Ectodermal cell (in vitro differentiated cells): Measurements from ENCODE around the gene CARD8.
"Not testable (repeated sequence)": the region's sequence is repeated elsewhere in the genome, so short reads cannot be mapped to it uniquely, and the experiment has no call there.

Experiments
- H3K27ac ChIP-seq: 2 replicates; pipeline ENCODE4 v1.7.0; 2013; ENCODE audit warnings: mild to moderate bottlenecking, low read depth, low read length; ENCODE audit not compliant: insufficient read depth, poor library complexity, severe bottlenecking
- H3K27me3 ChIP-seq: 2 replicates; pipeline ENCODE4 v1.7.0; 2013; ENCODE audit warnings: mild to moderate bottlenecking, low read length; ENCODE audit not compliant: insufficient read depth, control insufficient read depth, poor library complexity, severe bottlenecking
- H3K36me3 ChIP-seq: one replicate; pipeline ENCODE4 v1.7.0; 2013; ENCODE audit warnings: low read length; ENCODE audit not compliant: control insufficient read depth, insufficient read depth
- H3K4me1 ChIP-seq: one replicate; pipeline ENCODE4 v1.7.0; 2013; ENCODE audit warnings: low read length; ENCODE audit not compliant: control insufficient read depth, insufficient read depth
- H3K4me3 ChIP-seq: 2 replicates; pipeline ENCODE4 v1.7.0; 2013; ENCODE audit warnings: low read depth, low read length, control low read depth; ENCODE audit not compliant: insufficient read depth
- H3K9me3 ChIP-seq: 2 replicates; pipeline ENCODE4 v1.7.0; 2013; ENCODE audit warnings: mild to moderate bottlenecking, low read length, moderate library complexity; ENCODE audit not compliant: control insufficient read depth
- WGBS, 2 experiments: methylation state at CpG; one replicate each; pipeline ENCODE4 v1.1.7; 2013; ENCODE audit warnings: missing lambda C conversion rate in 2 of 2; 5-methylcytosine and 5-hydroxymethylcytosine counted together

Gene CARD8

DNA sequence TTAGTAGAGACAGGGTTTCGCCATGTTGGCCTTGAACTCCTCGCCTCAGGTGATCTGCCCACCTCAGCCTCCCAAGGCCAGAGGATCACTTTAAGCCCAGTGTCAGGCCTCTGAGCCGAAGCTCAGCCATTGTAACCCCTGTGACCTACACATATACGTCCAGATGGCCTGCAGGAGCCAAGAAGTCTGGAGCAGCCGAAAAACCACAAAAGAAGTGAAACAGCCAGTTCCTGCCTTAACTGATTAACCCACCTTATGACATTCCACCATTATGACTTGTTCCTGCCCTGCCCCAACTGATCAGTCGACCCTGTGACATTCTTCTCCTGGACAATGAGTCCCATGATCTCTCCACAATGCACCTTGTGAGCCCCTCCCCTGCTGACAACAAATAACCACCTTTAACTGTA lies 13.9 kb upstream of the CARD8 start:
- not testable (repeated sequence) for H3K4me1 ChIP-seq, H3K36me3 ChIP-seq, H3K27me3 ChIP-seq, H3K9me3 ChIP-seq, H3K4me3 ChIP-seq, H3K27ac ChIP-seq
- WGBS, 2 experiments = 94 to 95% methylated on average over 6 of the region's 6 CpGs

DNA sequence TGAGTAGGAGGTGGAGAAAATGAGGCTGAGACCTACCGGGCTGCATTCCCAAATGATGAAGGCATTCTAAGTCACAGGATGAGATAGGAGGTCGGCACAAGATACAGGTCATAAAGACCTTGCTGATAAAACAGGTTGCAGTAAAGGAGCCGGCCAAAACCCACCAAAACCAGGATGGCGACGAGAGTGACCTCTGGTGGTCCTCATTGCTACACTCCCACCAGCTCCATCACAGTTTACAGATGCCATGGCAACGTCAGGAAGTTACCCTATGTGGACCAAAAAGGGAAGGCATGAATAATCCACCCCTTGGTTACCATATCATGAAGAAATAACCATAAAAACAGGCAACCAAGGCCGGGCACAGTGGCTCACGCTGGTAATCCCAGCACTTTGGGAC lies 9.6 kb upstream of the CARD8 start:
- not testable (repeated sequence) for H3K36me3 ChIP-seq, H3K27ac ChIP-seq, H3K4me3 ChIP-seq, H3K4me1 ChIP-seq, H3K9me3 ChIP-seq, H3K27me3 ChIP-seq
- WGBS, 2 experiments = 72 to 76% methylated on average over 8 of the region's 8 CpGs

GRCh38 chr19:48260359-48260714 lies 4.6 kb upstream of the CARD8 start:
- H3K27ac ChIP-seq, H3K9me3 ChIP-seq, H3K4me1 ChIP-seq, H3K36me3 ChIP-seq: not testable (repeated sequence)
- peak overlapping the region; percentile 35 for H3K4me3 ChIP-seq
- H3K27me3 ChIP-seq = peaks cover 11% of the 10 kb centered on the region
- WGBS, 2 experiments = 67% methylated on average over 6 of the region's 8 CpGs; no CpG with 5 or more reads in 1 of the 2 experiments

GRCh38 chr19:48258992-48259391 lies 3.3 kb upstream of the CARD8 start:
- H3K27me3 ChIP-seq = peaks cover 11% of the 10 kb centered on the region
- WGBS, 2 experiments = 89 to 94% methylated on average over 4 of the region's 4 CpGs
- H3K4me1 ChIP-seq, H3K27ac ChIP-seq, H3K36me3 ChIP-seq, H3K9me3 ChIP-seq, H3K4me3 ChIP-seq: not testable (repeated sequence)

DNA sequence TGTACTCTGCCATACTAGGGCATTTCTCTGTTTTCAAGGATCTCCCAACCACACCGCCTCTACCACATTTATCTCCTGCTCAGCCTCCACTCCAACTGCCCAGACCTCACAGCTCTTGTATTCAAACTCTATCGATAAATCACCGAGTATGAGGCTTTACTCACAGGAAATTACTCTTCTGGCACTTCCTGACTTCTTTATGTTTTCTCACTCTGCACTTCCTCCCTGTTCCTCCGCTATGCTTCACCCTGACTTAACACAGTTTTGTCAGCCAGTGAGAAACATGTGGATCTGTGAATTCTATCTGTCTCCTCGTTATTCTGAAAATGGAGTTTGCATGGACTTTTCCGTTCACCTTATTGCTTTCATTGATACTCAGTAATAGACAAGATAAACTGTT lies 2.6 kb upstream of the CARD8 start:
- WGBS, 2 experiments = 85 to 88% methylated on average over 5 to 6 of the region's 6 CpGs
- Histone ChIP-seq H3K4me3 (no peak overlapping the region), H3K27ac (no peak overlapping the region), H3K27me3 (peaks cover 11% of the 10 kb centered on the region), H3K36me3 (no peaks in the 10 kb centered on the region), H3K4me1 (no peaks in the 10 kb centered on the region), H3K9me3 (no peaks in the 10 kb centered on the region)

DNA sequence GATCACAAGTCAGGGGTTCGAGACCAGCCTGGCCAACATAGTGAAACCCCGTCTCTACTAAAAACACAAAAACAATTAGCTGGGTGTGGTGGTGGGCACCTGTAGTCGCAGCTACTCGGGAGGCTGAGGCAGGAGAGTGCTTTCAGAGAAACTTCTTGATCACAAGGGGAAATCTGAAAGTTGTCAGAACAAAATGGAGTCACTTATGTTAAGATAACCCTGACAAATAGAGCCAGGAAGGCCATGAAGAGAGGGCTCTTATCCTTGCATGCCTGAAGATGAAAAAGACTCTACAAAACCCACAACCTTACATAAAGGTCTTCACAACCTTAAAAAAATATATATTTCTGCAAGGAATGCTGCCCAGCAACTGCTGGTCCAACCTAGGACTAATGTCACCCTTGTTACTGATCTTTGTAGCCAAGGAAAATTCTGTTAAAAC lies 1.2 kb downstream of the CARD8 start:
- 96 to 97% methylated on average over 4 of the region's 4 CpGs for WGBS, 2 experiments
- no peaks in the 10 kb centered on the region for H3K9me3 ChIP-seq
- no peak overlapping the region for H3K4me3 ChIP-seq
- no peaks in the 10 kb centered on the region for H3K4me1 ChIP-seq
- no peaks in the 10 kb centered on the region for H3K36me3 ChIP-seq
- H3K27me3 ChIP-seq = peaks cover 7% of the 10 kb centered on the region
- no peak overlapping the region for H3K27ac ChIP-seq

DNA sequence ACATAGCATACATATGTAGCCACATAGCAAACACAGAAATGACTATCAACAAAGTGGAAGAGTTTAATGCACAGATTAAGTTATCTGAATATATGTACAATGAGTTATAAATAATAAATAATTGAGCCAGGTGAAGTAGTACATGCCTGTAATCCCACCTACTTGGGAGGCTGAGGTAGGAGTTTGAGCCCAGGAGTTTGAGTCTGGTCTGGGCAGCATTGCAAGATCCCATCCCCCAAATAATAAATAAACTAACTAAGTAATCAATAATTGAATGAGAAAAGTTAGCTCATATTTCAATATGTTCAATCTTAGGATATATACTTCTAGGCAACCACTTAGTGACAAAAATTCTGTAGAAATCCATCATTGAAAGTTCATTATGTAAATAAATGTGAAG lies 1.7 kb downstream of the CARD8 start:
- Histone ChIP-seq H3K36me3 (no peaks in the 10 kb centered on the region), H3K27ac (no peak overlapping the region), H3K4me1 (no peaks in the 10 kb centered on the region), H3K27me3 (peaks cover 4% of the 10 kb centered on the region), H3K9me3 (no peaks in the 10 kb centered on the region), H3K4me3 (no peak overlapping the region)

DNA sequence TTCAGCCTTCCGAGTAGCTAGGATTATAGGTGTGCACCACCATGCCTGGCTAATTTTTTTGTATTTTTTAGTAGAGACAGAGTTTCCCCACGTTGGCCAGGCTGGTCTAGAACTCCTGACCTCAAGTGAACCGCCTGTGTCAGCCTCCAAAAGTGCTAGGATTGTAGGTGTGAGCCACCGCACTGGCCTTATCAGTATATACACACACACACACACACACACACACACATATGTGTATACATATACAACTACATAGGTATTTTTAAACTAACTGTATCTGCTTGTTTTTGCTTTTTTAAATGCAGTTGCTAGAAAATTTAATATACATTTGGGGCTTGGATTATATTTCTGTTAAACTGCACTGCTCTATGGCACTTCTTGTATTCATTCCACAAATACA lies 3.1 kb downstream of the CARD8 start:
- Histone ChIP-seq H3K4me1 (no peaks in the 10 kb centered on the region), H3K27me3 (no peaks in the 10 kb centered on the region), H3K27ac (no peak overlapping the region), H3K36me3 (no peaks in the 10 kb centered on the region), H3K9me3 (no peaks in the 10 kb centered on the region), H3K4me3 (no peak overlapping the region)
- WGBS, 2 experiments = 87 to 95% methylated on average over 4 of the region's 4 CpGs

- Histone ChIP-seq H3K27me3 (no peaks in the 10 kb centered on the region), H3K4me1 (no peaks in the 10 kb centered on the region), H3K36me3 (no peaks in the 10 kb centered on the region), H3K4me3 (no peak overlapping the region), H3K9me3 (no peaks in the 10 kb centered on the region), H3K27ac (no peak overlapping the region)
- WGBS, 2 experiments = 91 to 95% methylated on average over 2 of the region's 2 CpGs
These were observed 5.3 kb downstream of the CARD8 start for GRCh38 chr19:48250290-48251025.

DNA sequence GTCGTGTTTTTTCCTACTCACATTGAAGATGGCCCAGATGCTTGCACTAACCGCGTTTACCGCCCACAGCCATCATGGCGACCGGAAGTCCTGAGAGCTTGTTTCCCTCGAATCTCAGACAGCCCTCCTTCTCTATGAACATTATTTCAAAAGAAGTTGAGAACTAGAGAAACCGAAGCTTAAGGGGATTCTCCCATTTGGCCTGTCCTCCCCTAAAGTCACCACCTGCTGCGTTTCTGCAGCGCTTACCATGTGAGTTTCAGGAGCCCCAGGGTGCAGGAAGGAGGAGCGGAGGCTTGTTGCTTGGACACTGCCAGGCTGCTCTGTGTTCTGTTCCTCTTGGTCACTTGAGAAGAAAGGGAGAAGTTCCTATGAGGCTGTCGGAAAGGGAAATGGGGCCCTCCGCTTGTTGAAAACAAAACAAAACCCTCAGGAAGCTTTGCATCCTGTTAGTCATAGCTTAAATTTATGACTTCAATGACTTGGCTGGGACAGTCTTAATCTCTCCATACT lies 6.2 kb downstream of the CARD8 start:
- H3K4me3 ChIP-seq = no peak overlapping the region
- H3K9me3 ChIP-seq = no peaks in the 10 kb centered on the region
- H3K27ac ChIP-seq = no peak overlapping the region
- H3K36me3 ChIP-seq = no peaks in the 10 kb centered on the region
- 89 to 91% methylated on average over 13 of the region's 13 CpGs for WGBS, 2 experiments
- no peaks in the 10 kb centered on the region for H3K27me3 ChIP-seq
- H3K4me1 ChIP-seq = no peaks in the 10 kb centered on the region
